ENCODE data around the gene DRD4.
"Not testable (repeated sequence)": the region's sequence is repeated elsewhere in the genome, so short reads cannot be mapped to it uniquely, and the experiment has no call there.

DRD4 gene

GRCh38 chr11:641806-642370 is 4.8 kb downstream of the DRD4 start:
- no peak for DNase-seq

- no peak for DNase-seq
These were observed 6.3 kb downstream of the DRD4 start for GRCh38 chr11:643366-643765.

GRCh38 chr11:643849-644738 is 7.0 kb downstream of the DRD4 start:
- no peak for DNase-seq

GRCh38 chr11:645536-645935 is 8.5 kb downstream of the DRD4 start:
- DNase-seq, result peak in 1 of 58 donors; percentile 49

- DNase-seq, result no peak
These were observed 9.1 kb downstream of the DRD4 start for GRCh38 chr11:646214-646613.

GRCh38 chr11:647672-648158 is 10.6 kb downstream of the DRD4 start:
- not testable (repeated sequence) for DNase-seq

- DNase-seq, result no peak
These were observed 13.4 kb downstream of the DRD4 start for GRCh38 chr11:650482-650881.

GRCh38 chr11:653136-653535 is 16.1 kb downstream of the DRD4 start:
- DNase-seq, result not testable (repeated sequence)

- DNase-seq, result no peak
These were observed 16.8 kb downstream of the DRD4 start for GRCh38 chr11:653837-654236.

GRCh38 chr11:654444-654843 is 17.4 kb downstream of the DRD4 start:
- DNase-seq, result not testable (repeated sequence)

GRCh38 chr11:655036-655726 is 18.1 kb downstream of the DRD4 start:
- DNase-seq, result no peak

GRCh38 chr11:656426-656825 is 19.4 kb downstream of the DRD4 start:
- DNase-seq, result no peak

GRCh38 chr11:656866-657265 is 19.8 kb downstream of the DRD4 start:
- DNase-seq, result no peak

GRCh38 chr11:657691-658126 is 20.6 kb downstream of the DRD4 start:
- DNase-seq, result no peak

GRCh38 chr11:659532-660085 is 22.5 kb downstream of the DRD4 start:
- no peak for DNase-seq

GRCh38 chr11:660281-660680 is 23.2 kb downstream of the DRD4 start:
- no peak for DNase-seq

GRCh38 chr11:660681-661444 is 23.8 kb downstream of the DRD4 start:
- no peak for DNase-seq

- peak in 38 of 58 donors; percentile 7 to 68 (median 40) for DNase-seq
These were observed 25.7 kb downstream of the DRD4 start for GRCh38 chr11:662689-663274.

- DNase-seq, result no peak
These were observed 28.1 kb downstream of the DRD4 start for GRCh38 chr11:665062-665703.

- no peak for DNase-seq
These were observed 28.7 kb downstream of the DRD4 start for GRCh38 chr11:665704-666281.
